GM23338 (cell line): Measurements from ENCODE around the gene ANO4. TPM values are rescaled to one million over a fixed set of nuclear protein-coding genes. Genes with fewer than 3 reads are reported as not detected.
A peak's percentile ranks its signal among the peaks of the same experiment; 100 is the strongest.

Experiments
- ATAC-seq: fragments of 200-7000 bp; cut with Tn5 transposase; 3 replicates; pipeline ENCODE4 v1.9.1; 2020
- DNase-seq: peaks from one replicate; pipeline ENCODE4 v3.0.0-alpha.2; 2015; ENCODE audit warnings: low spot score
- H2AFZ ChIP-seq: fragments of 200-600 bp; sonication (generic); 2 replicates; pipeline ENCODE4 v1.8.0; 2016; ENCODE audit warnings: antibody characterized with exemption, mild to moderate bottlenecking, moderate library complexity
- H3F3A ChIP-seq: fragments of 200-600 bp; sonication (generic); replicated peaks from 2 replicates; pipeline ENCODE4 v1.8.0; 2017; ENCODE audit warnings: antibody characterized with exemption, mixed run types, low read depth
- H3K27ac ChIP-seq: fragments of 200-600 bp; sonication (generic); 2 replicates; pipeline ENCODE4 v1.6.1; 2016; ENCODE audit warnings: low read depth
- H3K27me3 ChIP-seq: fragments of 200-600 bp; sonication (generic); 2 replicates; pipeline ENCODE4 v1.8.0; 2016; ENCODE audit warnings: mild to moderate bottlenecking, mixed run types, moderate library complexity; ENCODE audit not compliant: insufficient read depth
- H3K36me3 ChIP-seq: fragments of 200-600 bp; sonication (generic); 2 replicates; pipeline ENCODE4 v1.8.0; 2016; ENCODE audit warnings: mild to moderate bottlenecking; ENCODE audit not compliant: insufficient read depth
- H3K4me1 ChIP-seq: fragments of 200-600 bp; sonication (generic); 2 replicates; pipeline ENCODE4 v1.8.0; 2016; ENCODE audit warnings: mild to moderate bottlenecking, moderate library complexity; ENCODE audit not compliant: insufficient read depth
- H3K4me2 ChIP-seq: fragments of 200-600 bp; sonication (generic); 2 replicates; pipeline ENCODE4 v1.7.1; 2017; ENCODE audit warnings: mixed run types
- H3K4me3 ChIP-seq: fragments of 200-600 bp; sonication (generic); 2 replicates; pipeline ENCODE4 v1.6.1; 2016; ENCODE audit warnings: mixed run types
- H3K79me2 ChIP-seq: fragments of 200-600 bp; sonication (generic); replicated peaks from 2 replicates; pipeline ENCODE4 v1.8.0; 2017; ENCODE audit warnings: mild to moderate bottlenecking; ENCODE audit not compliant: insufficient read depth
- H3K9me2 ChIP-seq: fragments of 200-600 bp; sonication (generic); 2 replicates; pipeline ENCODE4 v1.8.0; 2017; ENCODE audit not compliant: insufficient read depth
- H4K20me1 ChIP-seq: fragments of 200-600 bp; sonication (generic); replicated peaks from 2 replicates; pipeline ENCODE4 v1.8.0; 2017; ENCODE audit warnings: mild to moderate bottlenecking; ENCODE audit not compliant: insufficient read depth
- H3K27ac Mint-ChIP-seq: 2 replicates; pipeline ENCODE4 v1.8.0; 2020; ENCODE audit warnings: inconsistent platforms, mild to moderate bottlenecking, moderate library complexity, mixed read lengths
- H3K27me3 Mint-ChIP-seq: 3 replicates; pipeline ENCODE4 v1.8.0; 2022; ENCODE audit warnings: low read depth, mild to moderate bottlenecking, moderate library complexity, mixed read lengths, inconsistent platforms; ENCODE audit not compliant: insufficient read depth, poor library complexity
- H3K36me3 Mint-ChIP-seq: 3 replicates; pipeline ENCODE4 v1.8.0; 2021; ENCODE audit warnings: low read depth, mild to moderate bottlenecking, inconsistent platforms, moderate library complexity, mixed read lengths
- H3K4me1 Mint-ChIP-seq: 3 replicates; pipeline ENCODE4 v1.8.0; 2020; ENCODE audit warnings: mild to moderate bottlenecking, inconsistent platforms, mixed read lengths
- H3K4me3 Mint-ChIP-seq: 3 replicates; pipeline ENCODE4 v1.8.0; 2021; ENCODE audit warnings: moderate library complexity, mild to moderate bottlenecking, inconsistent platforms, mixed read lengths
- H3K9me3 Mint-ChIP-seq: 3 replicates; pipeline ENCODE4 v1.8.0; 2020; ENCODE audit warnings: moderate library complexity, mild to moderate bottlenecking, inconsistent platforms, mixed read lengths
- CREB1 ChIP-seq: fragments of 250-450 bp; sonication (Bioruptor Pico); IDR thresholded peaks from 2 replicates; pipeline ENCODE4 v1.5.0; 2020; ENCODE audit warnings: low read depth, mild to moderate bottlenecking, moderate library complexity
- EZH2 ChIP-seq: fragments of 200-600 bp; sonication (generic); IDR thresholded peaks from one replicate; pipeline ENCODE4 v1.8.0; 2017; ENCODE audit warnings: antibody characterized with exemption, mild to moderate bottlenecking, low read depth; ENCODE audit not compliant: unreplicated experiment
- EZH2phosphoT487 ChIP-seq: fragments of 200-600 bp; sonication (generic); IDR thresholded peaks from one replicate; pipeline ENCODE4 v1.8.1; 2018; ENCODE audit warnings: antibody characterized with exemption; ENCODE audit not compliant: unreplicated experiment
- JUNB ChIP-seq: IDR thresholded peaks from one replicate; pipeline ENCODE4 v1.6.1; 2016; ENCODE audit warnings: antibody characterized with exemption; ENCODE audit not compliant: unreplicated experiment
- NANOG ChIP-seq: IDR thresholded peaks from 2 replicates; pipeline ENCODE4 v1.6.1; 2016; ENCODE audit warnings: antibody characterized with exemption, borderline replicate concordance
- POLR2AphosphoS5 ChIP-seq: IDR thresholded peaks from 2 replicates; pipeline ENCODE4 v1.6.1; 2016; ENCODE audit warnings: antibody characterized with exemption, low read depth
- REST ChIP-seq: IDR thresholded peaks from one replicate; pipeline ENCODE4 v1.6.1; 2018; ENCODE audit warnings: antibody characterized with exemption; ENCODE audit not compliant: unreplicated experiment
- STAT1 ChIP-seq: IDR thresholded peaks from one replicate; pipeline ENCODE4 v1.6.1; 2016; ENCODE audit warnings: antibody characterized with exemption; ENCODE audit not compliant: unreplicated experiment
- ZNF114 ChIP-seq: fragments of 250-450 bp; sonication (Bioruptor Pico); IDR thresholded peaks from 2 replicates; pipeline ENCODE4 v1.5.0; 2020; ENCODE audit warnings: mild to moderate bottlenecking, moderate library complexity
- ZNF331 ChIP-seq: fragments of 250-450 bp; sonication (Bioruptor Pico); IDR thresholded peaks from 2 replicates; pipeline ENCODE4 v1.5.0; 2020; ENCODE audit warnings: low read depth, mild to moderate bottlenecking, moderate library complexity
- polyA plus RNA-seq: library from polyadenylated mRNA; unstranded; fragments of >200 nt; fragmentation: Nextera tagmentation; extraction: Ambion mirVana; gene quantifications from 2 replicates; pipeline ENCODE4 v1.2.1, GENCODE V29; 2016
- total RNA-seq: library from RNA; depleted of rRNA; stranded (reverse); fragments of >200 nt; shearing (Covaris generic); gene quantifications from 2 replicates; pipeline ENCODE4 v1.2.3, GENCODE V29; 2014
- TF ChIP-seq, protein P1 (sequence below): IDR thresholded peaks from 2 replicates; pipeline ENCODE4 v1.6.1; 2016; ENCODE audit warnings: antibody characterized with exemption
- TF ChIP-seq, protein P2 (sequence below), 2 experiments: fragments of 200-600 bp in 1 of 2; sonication (generic) in 1 of 2; conservative IDR thresholded peaks; 2 replicates each; pipeline versions ENCODE4 v1.5.1 to v1.6.1; 2016 to 2017; ENCODE audit warnings: antibody characterized with exemption in 2 of 2, low read depth in 2 of 2, mild to moderate bottlenecking in 2 of 2, moderate library complexity in 1 of 2

The ANO4 gene
- total and polyA plus RNA-seq, 2 experiments from 2014 or later, result 1.7 to 8.7 TPM

- Histone ChIP-seq H3K9me2 (no peaks in the 10 kb centered on the region), H3F3A (no peaks in the 10 kb centered on the region), H3K4me3 (no peak overlapping the region), H3K4me1 (peaks cover 51% of the 10 kb centered on the region), H4K20me1 (no peaks in the 10 kb centered on the region), H3K27me3 (no peaks in the 10 kb centered on the region), H3K36me3 (no peaks in the 10 kb centered on the region), H3K4me2 (no peak overlapping the region), H3K79me2 (no peaks in the 10 kb centered on the region), H3K27ac (no peak overlapping the region), H2AFZ (no peak overlapping the region)
- no peak for TF ChIP-seq EZH2
- Mint-ChIP-seq H3K9me3 (no peaks in the 10 kb centered on the region), H3K27me3 (peaks cover 13% of the 10 kb centered on the region), H3K27ac (no peak overlapping the region), H3K4me1 (peaks cover 56% of the 10 kb centered on the region), H3K36me3 (no peaks in the 10 kb centered on the region), H3K4me3 (no peak overlapping the region)
- ATAC-seq (no peak), DNase-seq (no peak)
Observed at GRCh38 chr12:100797786-100798185, 3.2 kb downstream of the ANO4 start.

DNA sequence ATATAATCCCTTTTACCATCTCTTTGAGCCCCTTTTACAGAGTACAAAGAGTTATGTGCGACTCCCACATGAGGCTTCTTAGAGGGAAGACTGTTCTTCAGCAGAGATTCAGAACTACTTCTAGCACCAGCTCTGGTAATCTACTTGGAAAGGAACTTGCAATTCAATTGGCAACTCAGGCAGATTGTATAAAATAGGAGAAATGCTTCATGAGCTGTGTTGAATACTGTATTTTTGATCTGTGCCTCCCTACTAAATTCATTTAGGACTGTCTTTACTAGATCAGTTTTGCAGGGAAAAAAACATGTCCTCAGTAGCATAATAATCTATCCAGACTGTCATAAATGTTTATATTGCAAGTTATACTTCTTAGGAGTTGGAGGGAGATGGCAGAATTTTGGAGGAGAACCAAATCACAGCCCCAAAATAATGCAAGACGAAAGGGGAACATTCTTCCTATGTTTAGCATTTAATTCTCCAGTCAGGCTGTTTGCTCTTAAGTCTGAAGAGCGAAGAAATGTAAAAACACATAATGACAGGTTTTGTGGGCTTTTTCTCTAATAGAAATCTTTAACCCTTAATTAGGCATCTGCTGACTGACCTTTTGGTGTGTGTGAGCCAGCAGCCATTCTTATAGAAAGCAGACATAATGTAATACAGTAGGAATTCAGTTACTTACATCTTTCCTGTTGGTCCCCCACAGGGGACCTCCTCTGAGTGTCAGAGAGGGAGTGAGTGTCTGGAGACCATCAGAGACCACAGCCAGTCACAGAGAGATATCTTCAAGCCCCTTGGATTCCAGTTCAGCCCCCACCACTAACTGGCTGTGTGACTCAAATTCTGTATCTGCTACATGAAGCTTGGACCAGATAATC is 3.9 kb downstream of the ANO4 start:
- DNase-seq (no peak), ATAC-seq (no peak)
- Histone ChIP-seq H3K27me3 (no peaks in the 10 kb centered on the region), H3K27ac (no peak overlapping the region), H3K9me2 (no peaks in the 10 kb centered on the region), H3K4me3 (no peak overlapping the region), H3K79me2 (no peaks in the 10 kb centered on the region), H4K20me1 (no peaks in the 10 kb centered on the region), H3K4me1 (peaks cover 50% of the 10 kb centered on the region), H3K4me2 (no peak overlapping the region), H3K36me3 (no peaks in the 10 kb centered on the region), H3F3A (no peaks in the 10 kb centered on the region), H2AFZ (no peak overlapping the region)
- H3K4me1 Mint-ChIP-seq, result peaks cover 56% of the 10 kb centered on the region
- TF ChIP-seq JUNB, result no peak
- TF ChIP-seq POLR2AphosphoS5, result no peak
- TF ChIP-seq ZNF114 (CRISPR knock-in tag), result no peak
- H3K9me3 Mint-ChIP-seq, result no peaks in the 10 kb centered on the region
- no peaks in the 10 kb centered on the region for H3K36me3 Mint-ChIP-seq
- peaks cover 11% of the 10 kb centered on the region for H3K27me3 Mint-ChIP-seq
- 0 out of 2 replicates have a peak overlapping the region, but pooled peaks have one; percentile 37 for H3K27ac Mint-ChIP-seq
- H3K4me3 Mint-ChIP-seq, result no peak overlapping the region

GRCh38 chr12:100799770-100800169 is 5.2 kb downstream of the ANO4 start:
- Mint-ChIP-seq H3K27me3 (peaks cover 11% of the 10 kb centered on the region), H3K4me3 (no peak overlapping the region), H3K27ac (no peak overlapping the region), H3K4me1 (peaks cover 48% of the 10 kb centered on the region), H3K9me3 (no peaks in the 10 kb centered on the region), H3K36me3 (no peaks in the 10 kb centered on the region)
- Histone ChIP-seq H3K4me3 (no peak overlapping the region), H3K27me3 (no peaks in the 10 kb centered on the region), H4K20me1 (no peaks in the 10 kb centered on the region), H3K4me1 (peaks cover 38% of the 10 kb centered on the region), H3K27ac (no peak overlapping the region), H3F3A (no peaks in the 10 kb centered on the region), H3K9me2 (no peaks in the 10 kb centered on the region), H3K4me2 (no peak overlapping the region), H2AFZ (no peak overlapping the region), H3K36me3 (no peaks in the 10 kb centered on the region), H3K79me2 (no peaks in the 10 kb centered on the region)
- ATAC-seq, result no peak
- no peak for DNase-seq
- TF ChIP-seq, protein P1, sequence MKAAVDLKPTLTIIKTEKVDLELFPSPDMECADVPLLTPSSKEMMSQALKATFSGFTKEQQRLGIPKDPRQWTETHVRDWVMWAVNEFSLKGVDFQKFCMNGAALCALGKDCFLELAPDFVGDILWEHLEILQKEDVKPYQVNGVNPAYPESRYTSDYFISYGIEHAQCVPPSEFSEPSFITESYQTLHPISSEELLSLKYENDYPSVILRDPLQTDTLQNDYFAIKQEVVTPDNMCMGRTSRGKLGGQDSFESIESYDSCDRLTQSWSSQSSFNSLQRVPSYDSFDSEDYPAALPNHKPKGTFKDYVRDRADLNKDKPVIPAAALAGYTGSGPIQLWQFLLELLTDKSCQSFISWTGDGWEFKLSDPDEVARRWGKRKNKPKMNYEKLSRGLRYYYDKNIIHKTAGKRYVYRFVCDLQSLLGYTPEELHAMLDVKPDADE, result no peak
- TF ChIP-seq ZNF331 (CRISPR knock-in tag) (no peak), STAT1 (no peak), EZH2 (no peak), NANOG (no peak), JUNB (no peak), REST (no peak), ZNF114 (CRISPR knock-in tag) (no peak), EZH2phosphoT487 (no peak), CREB1 (no peak)
- TF ChIP-seq, protein P2, sequence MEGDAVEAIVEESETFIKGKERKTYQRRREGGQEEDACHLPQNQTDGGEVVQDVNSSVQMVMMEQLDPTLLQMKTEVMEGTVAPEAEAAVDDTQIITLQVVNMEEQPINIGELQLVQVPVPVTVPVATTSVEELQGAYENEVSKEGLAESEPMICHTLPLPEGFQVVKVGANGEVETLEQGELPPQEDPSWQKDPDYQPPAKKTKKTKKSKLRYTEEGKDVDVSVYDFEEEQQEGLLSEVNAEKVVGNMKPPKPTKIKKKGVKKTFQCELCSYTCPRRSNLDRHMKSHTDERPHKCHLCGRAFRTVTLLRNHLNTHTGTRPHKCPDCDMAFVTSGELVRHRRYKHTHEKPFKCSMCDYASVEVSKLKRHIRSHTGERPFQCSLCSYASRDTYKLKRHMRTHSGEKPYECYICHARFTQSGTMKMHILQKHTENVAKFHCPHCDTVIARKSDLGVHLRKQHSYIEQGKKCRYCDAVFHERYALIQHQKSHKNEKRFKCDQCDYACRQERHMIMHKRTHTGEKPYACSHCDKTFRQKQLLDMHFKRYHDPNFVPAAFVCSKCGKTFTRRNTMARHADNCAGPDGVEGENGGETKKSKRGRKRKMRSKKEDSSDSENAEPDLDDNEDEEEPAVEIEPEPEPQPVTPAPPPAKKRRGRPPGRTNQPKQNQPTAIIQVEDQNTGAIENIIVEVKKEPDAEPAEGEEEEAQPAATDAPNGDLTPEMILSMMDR (conservative IDR thresholded peaks at IDR 0.05; ENCODE audit: low read depth in 2 of 2), result no peak
